AG09309 (cell line): ENCODE measurements around the gene ADORA3.

Source experiments
- DNase-seq: peaks from one replicate; pipeline ENCODE4 v3.0.0-alpha.2; 2010; ENCODE audit warnings: low read depth
- H3K4me3 ChIP-seq: 2 replicates; pipeline ENCODE4 v1.5.1; 2011; ENCODE audit warnings: mild to moderate bottlenecking, low read depth, low read length, moderate library complexity; ENCODE audit not compliant: control insufficient read depth
- TF ChIP-seq, protein P1 (sequence below): IDR thresholded peaks from 2 replicates; pipeline ENCODE4 v1.5.1; 2011; ENCODE audit warnings: mild to moderate bottlenecking, low read depth, low read length, inconsistent platforms; ENCODE audit not compliant: insufficient read depth, control insufficient read depth; ENCODE audit errors: missing control alignments

ADORA3 gene

DNA sequence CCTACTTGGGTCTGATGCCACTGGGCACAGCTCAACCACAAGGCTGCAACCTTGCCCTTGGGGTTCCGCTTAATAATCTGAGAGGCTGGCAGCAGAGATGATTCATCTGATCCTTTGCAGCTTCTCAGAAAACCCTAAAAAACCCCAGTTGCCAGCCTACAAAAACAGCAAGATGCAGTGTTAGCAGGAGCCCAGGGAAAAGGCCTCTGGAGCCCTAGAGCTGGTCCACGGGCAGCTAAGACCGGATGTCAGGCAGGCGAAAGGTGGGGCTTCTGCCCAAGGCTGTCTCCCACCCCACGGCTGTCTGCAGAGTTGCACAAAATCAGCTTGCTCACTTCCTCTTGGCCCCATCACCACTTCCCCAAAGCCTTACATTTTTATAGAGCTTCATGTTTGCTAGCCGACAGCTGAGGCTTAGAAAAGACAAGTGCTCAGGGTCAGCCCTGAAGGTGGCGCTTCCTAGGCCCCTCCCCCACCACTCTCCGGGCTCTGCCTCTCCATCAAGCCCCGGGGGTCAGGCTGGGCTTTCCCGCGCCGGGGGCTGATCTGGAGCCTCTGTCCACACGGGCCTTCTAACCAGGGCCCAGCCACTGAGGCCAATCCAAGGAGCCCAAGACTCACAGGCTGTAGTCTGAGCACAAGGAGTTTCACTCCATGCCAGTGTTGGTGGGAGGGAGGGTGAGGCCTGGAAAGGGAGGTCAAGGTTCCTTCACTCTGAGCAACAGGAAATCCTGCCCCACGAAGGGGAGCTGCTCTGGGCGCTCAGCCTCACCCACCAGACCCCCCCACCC, 4.2 kb upstream of the ADORA3 start:
- TF ChIP-seq, protein P1, sequence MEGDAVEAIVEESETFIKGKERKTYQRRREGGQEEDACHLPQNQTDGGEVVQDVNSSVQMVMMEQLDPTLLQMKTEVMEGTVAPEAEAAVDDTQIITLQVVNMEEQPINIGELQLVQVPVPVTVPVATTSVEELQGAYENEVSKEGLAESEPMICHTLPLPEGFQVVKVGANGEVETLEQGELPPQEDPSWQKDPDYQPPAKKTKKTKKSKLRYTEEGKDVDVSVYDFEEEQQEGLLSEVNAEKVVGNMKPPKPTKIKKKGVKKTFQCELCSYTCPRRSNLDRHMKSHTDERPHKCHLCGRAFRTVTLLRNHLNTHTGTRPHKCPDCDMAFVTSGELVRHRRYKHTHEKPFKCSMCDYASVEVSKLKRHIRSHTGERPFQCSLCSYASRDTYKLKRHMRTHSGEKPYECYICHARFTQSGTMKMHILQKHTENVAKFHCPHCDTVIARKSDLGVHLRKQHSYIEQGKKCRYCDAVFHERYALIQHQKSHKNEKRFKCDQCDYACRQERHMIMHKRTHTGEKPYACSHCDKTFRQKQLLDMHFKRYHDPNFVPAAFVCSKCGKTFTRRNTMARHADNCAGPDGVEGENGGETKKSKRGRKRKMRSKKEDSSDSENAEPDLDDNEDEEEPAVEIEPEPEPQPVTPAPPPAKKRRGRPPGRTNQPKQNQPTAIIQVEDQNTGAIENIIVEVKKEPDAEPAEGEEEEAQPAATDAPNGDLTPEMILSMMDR: peak; percentile 33
- peak; percentile 48 for DNase-seq
- H3K4me3 ChIP-seq: peak overlapping the region; percentile 15

DNA sequence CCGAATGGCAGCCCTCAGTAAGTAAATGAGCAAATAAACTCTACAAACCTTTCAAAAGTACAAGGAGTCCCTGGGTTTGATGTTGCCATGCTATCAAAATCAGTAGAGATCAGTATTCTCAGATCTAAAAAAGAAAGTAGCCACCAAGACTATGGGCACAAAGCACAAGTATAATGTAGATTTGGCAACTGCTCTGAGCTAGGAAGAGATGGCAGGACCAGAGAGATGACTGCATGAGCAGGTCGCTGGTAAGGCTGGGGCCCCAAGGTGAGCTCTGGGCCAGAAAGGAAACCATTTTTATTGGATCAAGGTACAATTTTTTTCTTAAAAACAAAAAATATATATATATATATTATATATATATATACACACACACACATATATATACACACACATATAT, 3.1 kb upstream of the ADORA3 start:
- no peak for DNase-seq
- TF ChIP-seq, protein P1: no peak
- no peak overlapping the region for H3K4me3 ChIP-seq

DNA sequence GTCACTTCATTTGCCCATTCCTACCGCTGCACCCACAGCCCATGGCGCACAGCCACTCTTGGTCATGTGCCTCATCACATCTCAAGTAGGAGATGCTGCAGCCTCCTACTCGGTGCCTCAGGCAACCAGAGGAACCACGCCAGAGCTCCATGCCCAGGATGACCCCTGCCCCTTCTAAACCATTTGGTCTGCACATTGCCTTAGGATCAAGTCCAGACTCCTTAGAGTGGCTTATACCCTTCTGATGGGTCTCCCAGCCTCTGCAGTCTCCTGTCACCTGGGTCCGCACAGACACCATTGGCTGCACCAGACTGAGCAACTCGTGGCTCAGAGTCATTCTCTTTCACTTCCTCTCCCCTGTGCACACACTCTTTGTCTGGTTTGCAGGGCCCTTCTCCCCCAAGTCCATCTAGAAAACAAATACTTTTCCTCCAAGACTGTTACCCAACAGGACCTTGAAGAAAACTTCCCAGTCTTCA, 2.2 kb upstream of the ADORA3 start:
- TF ChIP-seq, protein P1: no peak
- H3K4me3 ChIP-seq: no peak overlapping the region
- no peak for DNase-seq

DNA sequence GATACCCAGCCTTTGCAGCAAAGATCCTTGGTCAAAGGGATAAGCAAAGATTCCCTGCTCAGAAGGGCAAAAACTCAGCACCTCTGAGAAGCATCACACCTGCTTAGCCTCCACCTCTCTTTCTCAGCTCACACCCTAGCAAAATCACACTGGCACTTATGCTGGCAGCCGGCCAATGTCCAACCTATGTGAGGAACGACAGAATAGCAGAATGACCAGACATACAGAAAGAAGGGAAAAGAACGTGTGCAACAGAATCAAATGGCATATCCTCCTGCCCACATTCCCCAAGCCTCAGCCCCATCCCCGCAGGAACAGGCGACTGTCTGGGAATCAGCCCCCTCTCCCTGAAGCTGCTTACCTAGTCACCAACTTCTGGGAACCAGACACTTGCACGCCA, 664 bp upstream of the ADORA3 start:
- H3K4me3 ChIP-seq: no peak overlapping the region
- TF ChIP-seq, protein P1: no peak
- DNase-seq: no peak

DNA sequence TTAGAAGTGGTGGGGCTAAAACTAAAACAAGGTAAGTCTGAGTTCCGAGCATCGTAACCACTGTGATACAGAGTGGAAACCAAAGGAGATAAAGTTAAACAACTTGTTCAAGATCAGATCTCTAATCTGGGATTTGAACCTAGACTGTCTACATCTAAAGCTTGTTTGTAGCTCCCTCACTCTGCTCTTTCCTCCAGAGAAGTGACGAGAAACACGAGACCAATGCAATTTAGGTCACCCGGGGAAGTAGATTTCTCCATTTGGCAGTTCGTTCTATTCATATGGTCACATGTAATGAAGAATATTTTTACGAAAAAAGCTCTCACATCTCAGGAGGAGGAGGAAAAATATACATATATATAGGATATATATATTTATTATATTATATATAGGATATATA, 1.8 kb downstream of the ADORA3 start:
- TF ChIP-seq, protein P1: no peak
- H3K4me3 ChIP-seq: no peak overlapping the region
- DNase-seq: no peak

DNA sequence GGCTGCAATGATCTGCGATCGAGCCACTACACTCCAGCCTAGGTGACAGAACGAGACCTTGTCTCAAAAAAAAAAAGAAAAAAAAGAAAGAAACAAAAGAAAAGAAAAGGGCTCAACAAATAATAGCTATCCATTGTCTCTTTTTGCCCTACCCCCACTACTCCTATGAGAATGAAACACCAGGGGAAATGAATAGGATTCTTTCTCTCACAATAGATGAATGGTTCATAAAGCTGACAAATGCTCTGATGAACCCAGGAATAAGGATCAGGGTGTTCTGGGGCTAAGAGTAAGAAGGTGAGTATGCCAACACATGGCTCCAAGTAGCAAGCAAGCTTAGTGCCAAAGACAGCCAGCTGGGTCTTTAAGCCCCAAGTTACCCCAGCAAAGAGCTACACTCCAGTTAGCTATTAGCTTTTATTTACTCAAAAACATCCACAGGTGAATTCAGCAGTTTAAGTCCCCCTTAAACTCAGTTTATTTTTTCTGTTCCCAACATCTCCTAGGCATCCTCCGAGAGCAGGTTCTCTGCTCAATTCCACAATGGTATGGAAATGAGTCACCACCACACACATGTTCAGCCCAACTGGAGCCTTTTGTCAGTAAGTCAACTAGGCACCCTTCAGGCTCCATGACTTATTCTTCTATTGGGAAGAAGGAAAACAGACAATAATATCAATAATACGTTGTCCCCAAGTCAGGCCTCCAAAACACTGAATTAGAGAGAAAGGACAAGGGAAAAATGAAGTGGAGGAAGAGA, 4.2 kb downstream of the ADORA3 start:
- no peak for DNase-seq
- TF ChIP-seq, protein P1: no peak
- H3K4me3 ChIP-seq: no peak overlapping the region
